ENCODE measurements around the gene AKR7A3. TPM values are rescaled to one million over a fixed set of nuclear protein-coding genes. Genes with fewer than 3 reads are reported as not detected.

AKR7A3 gene
- total and polyA plus RNA-seq, 9 of the 15 experiments (the other 6 are each of a cell fraction or from before 2014, with no cell fraction given): 0.04 to 1.5 (median 0.44) TPM; not detected in 1

- TF ChIP-seq NR2C1 (IDR thresholded peaks at IDR 0.05) (peak; percentile 57), NR2C1 (tag; IDR thresholded peaks at IDR 0.05) (no peak), BRD4 (IDR thresholded peaks at IDR 0.05) (no peak), FOSL1 (tag; conservative IDR thresholded peaks at IDR 0.05) (no peak), HDAC2 (IDR thresholded peaks at IDR 0.05) (peak; percentile 56; the same call in 1 of the 2 replicates), ADNP (tag; IDR thresholded peaks at IDR 0.05) (peak; percentile 72; the same call in 1 of the 2 replicates), ZNF282 (CRISPR knock-in tag; IDR thresholded peaks at IDR 0.05) (no peak), SLC30A9 (CRISPR knock-in tag; IDR thresholded peaks at IDR 0.05) (no peak), KLF16 (IDR thresholded peaks at IDR 0.05) (no peak), HMBOX1 (IDR thresholded peaks at IDR 0.05) (peak; percentile 48), ZNF263 (CRISPR knock-in tag; IDR thresholded peaks at IDR 0.05; ENCODE audit: borderline replicate concordance) (0 out of 2 replicates have a peak, but pooled peaks have one; percentile 10), ZNF274 (IDR thresholded peaks at IDR 0.05; ENCODE audit: borderline replicate concordance, low read depth, low read length) (no peak), THRB (CRISPR knock-in tag; conservative IDR thresholded peaks at IDR 0.05) (no peak), TAF7 (tag; IDR thresholded peaks at IDR 0.05) (0 out of 2 replicates have a peak, but pooled peaks have one; percentile 22), KLF13 (tag; IDR thresholded peaks at IDR 0.05; ENCODE audit: borderline replicate concordance, low read depth) (no peak), HMG20A (CRISPR knock-in tag; conservative IDR thresholded peaks at IDR 0.05) (no peak), NR3C1 (CRISPR knock-in tag; IDR thresholded peaks at IDR 0.05) (no peak), MNT (conservative IDR thresholded peaks at IDR 0.05) (no peak), ZKSCAN3 (CRISPR knock-in tag; IDR thresholded peaks at IDR 0.05) (no peak)
- TF ChIP-seq, protein P1, sequence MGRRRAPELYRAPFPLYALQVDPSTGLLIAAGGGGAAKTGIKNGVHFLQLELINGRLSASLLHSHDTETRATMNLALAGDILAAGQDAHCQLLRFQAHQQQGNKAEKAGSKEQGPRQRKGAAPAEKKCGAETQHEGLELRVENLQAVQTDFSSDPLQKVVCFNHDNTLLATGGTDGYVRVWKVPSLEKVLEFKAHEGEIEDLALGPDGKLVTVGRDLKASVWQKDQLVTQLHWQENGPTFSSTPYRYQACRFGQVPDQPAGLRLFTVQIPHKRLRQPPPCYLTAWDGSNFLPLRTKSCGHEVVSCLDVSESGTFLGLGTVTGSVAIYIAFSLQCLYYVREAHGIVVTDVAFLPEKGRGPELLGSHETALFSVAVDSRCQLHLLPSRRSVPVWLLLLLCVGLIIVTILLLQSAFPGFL (CRISPR knock-in tag; IDR thresholded peaks at IDR 0.05): no peak
Observed at GRCh38 chr1:19250629-19251304, 37.8 kb downstream of the AKR7A3 start (continued).

Data from K562 (cell line).